Liver (tissue), 9 donors: ENCODE measurements around the gene POC1A. TPM values are rescaled to one million over a fixed set of nuclear protein-coding genes. Genes with fewer than 3 reads are reported as not detected.

Experiments
- DNase-seq: peaks from one replicate; pipeline ENCODE4 v3.0.0-alpha.2; 2017; ENCODE audit warnings: low spot score
- H3K27ac ChIP-seq, 2 donors: one replicate each; pipeline ENCODE4 v1.7.0; 2013; ENCODE audit warnings: inconsistent platforms in 2 of 2, low read length in 2 of 2, control low read depth in 1 of 2, low read depth in 1 of 2, mild to moderate bottlenecking in 1 of 2
- H3K27me3 ChIP-seq, 4 donors: one replicate each; pipeline versions ENCODE4 v1.6.1 to v1.7.0; 2013; ENCODE audit warnings: low read length in 3 of 4, inconsistent platforms in 1 of 4, mild to moderate bottlenecking in 1 of 4, moderate library complexity in 1 of 4; ENCODE audit not compliant: control insufficient read depth in 4 of 4, insufficient read depth in 4 of 4
- H3K36me3 ChIP-seq, 4 donors: one replicate each; pipeline versions ENCODE4 v1.6.1 to v1.7.0; 2013; ENCODE audit warnings: low read length in 3 of 4, mild to moderate bottlenecking in 3 of 4, low read depth in 1 of 4, moderate library complexity in 1 of 4; ENCODE audit not compliant: control insufficient read depth in 4 of 4, insufficient read depth in 3 of 4
- H3K4me1 ChIP-seq, 4 donors: one replicate each; pipeline versions ENCODE4 v1.6.1 to v1.7.0; 2013; ENCODE audit warnings: low read length in 3 of 4, mild to moderate bottlenecking in 3 of 4, moderate library complexity in 1 of 4; ENCODE audit not compliant: control insufficient read depth in 4 of 4, insufficient read depth in 4 of 4
- H3K4me3 ChIP-seq, 3 donors: one replicate each; pipeline versions ENCODE4 v1.6.1 to v1.7.0; 2013; ENCODE audit warnings: low read length in 3 of 3, control low read depth in 1 of 3, low read depth in 1 of 3, mild to moderate bottlenecking in 1 of 3
- H3K9ac ChIP-seq, 2 donors: one replicate each; pipeline ENCODE4 v1.7.0; 2013; ENCODE audit warnings: low read length in 2 of 2, mild to moderate bottlenecking in 2 of 2, moderate library complexity in 2 of 2, control low read depth in 1 of 2, low read depth in 1 of 2
- H3K9me3 ChIP-seq, 4 donors: one replicate each; pipeline versions ENCODE4 v1.6.1 to v1.7.0; 2013; ENCODE audit warnings: low read length in 3 of 4; ENCODE audit not compliant: control insufficient read depth in 4 of 4
- ATF3 ChIP-seq: IDR thresholded peaks from 2 replicates; pipeline ENCODE4 v1.6.1; 2016; ENCODE audit warnings: antibody characterized with exemption
- CTCF ChIP-seq: fragments of 150-350 bp; IDR thresholded peaks from 2 replicates; pipeline ENCODE4 v1.5.1; 2017; ENCODE audit warnings: improper control_type of control experiment, low read depth, low read length; ENCODE audit not compliant: missing input control
- EGR1 ChIP-seq, 2 donors: IDR thresholded peaks; 2 replicates each; pipeline ENCODE4 v1.6.1; 2016 to 2018; ENCODE audit warnings: antibody characterized with exemption in 2 of 2, low read depth in 2 of 2
- FOXA1 ChIP-seq: IDR thresholded peaks from 2 replicates; pipeline ENCODE4 v1.6.1; 2016; ENCODE audit warnings: antibody characterized with exemption
- FOXA2 ChIP-seq: IDR thresholded peaks from 2 replicates; pipeline ENCODE4 v1.6.1; 2016; ENCODE audit warnings: antibody characterized with exemption
- GABPA ChIP-seq, 2 donors: IDR thresholded peaks in 1 of 2; conservative IDR thresholded peaks in 1 of 2; 2 replicates each; pipeline ENCODE4 v1.6.1; 2016; ENCODE audit warnings: antibody characterized with exemption in 2 of 2, mild to moderate bottlenecking in 1 of 2, moderate library complexity in 1 of 2
- HNF4A ChIP-seq, 2 donors: conservative IDR thresholded peaks; 2 replicates each; pipeline ENCODE4 v1.6.1; 2016; ENCODE audit warnings: antibody characterized with exemption in 2 of 2, mild to moderate bottlenecking in 2 of 2
- HNF4G ChIP-seq: IDR thresholded peaks from 2 replicates; pipeline ENCODE4 v1.6.1; 2016; ENCODE audit warnings: antibody characterized with exemption
- JUND ChIP-seq, 2 donors: IDR thresholded peaks; 2 replicates each; pipeline ENCODE4 v1.6.1; 2016; ENCODE audit warnings: antibody characterized with exemption in 2 of 2
- MAX ChIP-seq: IDR thresholded peaks from 2 replicates; pipeline ENCODE4 v1.6.1; 2016; ENCODE audit warnings: antibody characterized with exemption
- NR2F2 ChIP-seq: IDR thresholded peaks from 2 replicates; pipeline ENCODE4 v1.6.1; 2016; ENCODE audit warnings: antibody characterized with exemption
- RAD21 ChIP-seq, 2 donors: IDR thresholded peaks; 2 replicates each; pipeline ENCODE4 v1.6.1; 2016; ENCODE audit warnings: antibody characterized with exemption in 2 of 2, mild to moderate bottlenecking in 2 of 2
- REST ChIP-seq: IDR thresholded peaks from 2 replicates; pipeline ENCODE4 v1.6.1; 2016; ENCODE audit warnings: antibody characterized with exemption, mild to moderate bottlenecking
- RXRA ChIP-seq, 2 donors: IDR thresholded peaks; 2 replicates each; pipeline ENCODE4 v1.6.1; 2017 to 2018; ENCODE audit warnings: antibody characterized with exemption in 2 of 2, mild to moderate bottlenecking in 1 of 2
- TAF1 ChIP-seq: conservative IDR thresholded peaks from 2 replicates; pipeline ENCODE4 v1.6.1; 2016; ENCODE audit warnings: antibody characterized with exemption, mild to moderate bottlenecking
- YY1 ChIP-seq: IDR thresholded peaks from 2 replicates; pipeline ENCODE4 v1.6.1; 2016; ENCODE audit warnings: antibody characterized with exemption, mild to moderate bottlenecking
- ZBTB33 ChIP-seq: IDR thresholded peaks from 2 replicates; pipeline ENCODE4 v1.6.1; 2016; ENCODE audit warnings: antibody characterized with exemption
- WGBS: extraction: QIAGEN DNeasy Blood & Tissue Kit; methylation state at CpG from one replicate; pipeline ENCODE4 v1.1.7; 2013; 5-methylcytosine and 5-hydroxymethylcytosine counted together
- polyA plus RNA-seq, 2 donors: library from polyadenylated mRNA; stranded (reverse) in 1 of 2; unstranded in 1 of 2; fragments of 200-250 nt in 1 of 2; fragments of >200 nt in 1 of 2; fragmentation: Nextera tagmentation in 1 of 2; extraction: Ambion mirVana in 1 of 2; gene quantifications; one replicate each; pipeline versions ENCODE4 v1.2.1 to v1.2.3, GENCODE V29; 2013 to 2015
- total RNA-seq, 2 donors: library from RNA; depleted of rRNA; stranded (reverse); fragments of >200 nt; gene quantifications; one replicate each; pipeline ENCODE4 v1.2.3, GENCODE V29; 2014
- donor health status: healthy.
- donor health status: healthy.
- donor health status: healthy.
- donor health status: healthy.
- donor health status: healthy.

POC1A gene
- total and polyA plus RNA-seq, 4 donors, result 1.4 to 12.7 (median 4.8) TPM

- TF ChIP-seq REST, result no peak
- TF ChIP-seq RXRA (IDR thresholded peaks at IDR 0.05), result no peak
- TF ChIP-seq CTCF, result no peak
- TF ChIP-seq MAX, result no peak
- TF ChIP-seq FOXA1, result no peak
- no peak for TF ChIP-seq TAF1
- no peak for TF ChIP-seq JUND (IDR thresholded peaks at IDR 0.05)
Observed at GRCh38 chr3:52037291-52037690, 116.9 kb downstream of the POC1A start (continued).

- DNase-seq, result no peak
Observed at GRCh38 chr3:52036829-52037228, 117.4 kb downstream of the POC1A start.

More at GRCh38 chr3:52036829-52037228, 117.4 kb downstream of the POC1A start:
- TF ChIP-seq HNF4A (conservative IDR thresholded peaks at IDR 0.05), result no peak
- no peak for TF ChIP-seq JUND (IDR thresholded peaks at IDR 0.05)
- no peak for TF ChIP-seq YY1
- TF ChIP-seq ZBTB33, result no peak
- TF ChIP-seq EGR1 (IDR thresholded peaks at IDR 0.05; ENCODE audit: low read depth in 2 of 2), result no peak
- no peak for TF ChIP-seq FOXA1
- TF ChIP-seq REST, result no peak
- no peak for TF ChIP-seq RAD21 (IDR thresholded peaks at IDR 0.05)
- TF ChIP-seq NR2F2, result no peak
- no peak for TF ChIP-seq RXRA (IDR thresholded peaks at IDR 0.05)
- TF ChIP-seq MAX, result no peak
- TF ChIP-seq GABPA (IDR thresholded peaks at IDR 0.05 in 1 of 2, conservative IDR thresholded peaks at IDR 0.05 in 1 of 2), result no peak
- TF ChIP-seq ATF3, result no peak
- no peak for TF ChIP-seq TAF1
- no peak for TF ChIP-seq HNF4G
- TF ChIP-seq FOXA2, result no peak
- no peak for TF ChIP-seq CTCF
- H3K4me3 ChIP-seq, result no peak overlapping the region
- no peaks in the 10 kb centered on the region for H3K27me3 ChIP-seq
- no peak overlapping the region for H3K9ac ChIP-seq
- no peaks in the 10 kb centered on the region for H3K36me3 ChIP-seq
- WGBS, result 75% methylated on average over 5 of the region's 5 CpGs
- no peak overlapping the region for H3K27ac ChIP-seq
- H3K9me3 ChIP-seq, result no peaks in the 10 kb centered on the region
- peaks cover 0 to 11% (median 4%) of the 10 kb centered on the region in 4 donors for H3K4me1 ChIP-seq
